GM19463 (cell line): ENCODE results near the gene CD37.
"Not testable (repeated sequence)": the region's sequence is repeated elsewhere in the genome, so short reads cannot be mapped to it uniquely, and the experiment has no call there.

Experiments used
- ATAC-seq: cut with Tn5 transposase; IDR thresholded peaks from one replicate; pipeline ENCODE4 v1.9.1; 2021; ENCODE audit warnings: mild to moderate bottlenecking, moderate library complexity; ENCODE audit not compliant: unreplicated experiment

Gene CD37, protein sequence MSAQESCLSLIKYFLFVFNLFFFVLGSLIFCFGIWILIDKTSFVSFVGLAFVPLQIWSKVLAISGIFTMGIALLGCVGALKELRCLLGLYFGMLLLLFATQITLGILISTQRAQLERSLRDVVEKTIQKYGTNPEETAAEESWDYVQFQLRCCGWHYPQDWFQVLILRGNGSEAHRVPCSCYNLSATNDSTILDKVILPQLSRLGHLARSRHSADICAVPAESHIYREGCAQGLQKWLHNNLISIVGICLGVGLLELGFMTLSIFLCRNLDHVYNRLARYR

DNA sequence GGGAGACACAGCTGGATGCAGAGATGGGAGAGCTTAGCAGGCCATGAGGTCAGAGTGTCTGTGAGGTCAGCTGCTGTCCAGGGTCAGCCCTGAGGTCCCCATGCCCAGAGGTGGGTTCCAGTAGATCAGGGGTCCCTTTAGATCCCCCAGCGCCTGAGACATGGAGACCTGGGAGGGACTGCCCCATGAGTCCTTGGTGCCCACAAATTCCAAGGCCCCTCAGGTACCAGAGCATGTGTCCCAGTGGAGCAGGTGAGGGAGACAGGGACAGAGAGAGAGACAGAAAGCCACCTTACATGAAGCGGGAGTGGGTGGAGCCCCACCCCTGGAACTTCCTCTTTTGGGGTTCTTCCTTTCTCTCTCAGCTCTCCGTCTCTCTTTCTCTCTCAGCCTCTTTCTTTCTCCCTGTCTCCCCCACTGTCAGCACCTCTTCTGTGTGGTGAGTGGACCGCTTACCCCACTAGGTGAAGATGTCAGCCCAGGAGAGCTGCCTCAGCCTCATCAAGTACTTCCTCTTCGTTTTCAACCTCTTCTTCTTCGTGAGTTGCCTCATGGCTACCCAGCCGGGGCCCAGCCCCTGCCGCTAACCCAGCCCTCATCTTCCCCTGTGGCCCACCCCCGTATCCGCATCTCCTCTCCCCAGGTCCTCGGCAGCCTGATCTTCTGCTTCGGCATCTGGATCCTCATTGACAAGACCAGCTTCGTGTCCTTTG lies at the start of gene CD37:
TSS of gene CD37 (plus strand) at position 336 of the 713 bp plus-strand sequence. CDS start at position 471, 135 bp downstream.
- ATAC-seq: no peak

DNA sequence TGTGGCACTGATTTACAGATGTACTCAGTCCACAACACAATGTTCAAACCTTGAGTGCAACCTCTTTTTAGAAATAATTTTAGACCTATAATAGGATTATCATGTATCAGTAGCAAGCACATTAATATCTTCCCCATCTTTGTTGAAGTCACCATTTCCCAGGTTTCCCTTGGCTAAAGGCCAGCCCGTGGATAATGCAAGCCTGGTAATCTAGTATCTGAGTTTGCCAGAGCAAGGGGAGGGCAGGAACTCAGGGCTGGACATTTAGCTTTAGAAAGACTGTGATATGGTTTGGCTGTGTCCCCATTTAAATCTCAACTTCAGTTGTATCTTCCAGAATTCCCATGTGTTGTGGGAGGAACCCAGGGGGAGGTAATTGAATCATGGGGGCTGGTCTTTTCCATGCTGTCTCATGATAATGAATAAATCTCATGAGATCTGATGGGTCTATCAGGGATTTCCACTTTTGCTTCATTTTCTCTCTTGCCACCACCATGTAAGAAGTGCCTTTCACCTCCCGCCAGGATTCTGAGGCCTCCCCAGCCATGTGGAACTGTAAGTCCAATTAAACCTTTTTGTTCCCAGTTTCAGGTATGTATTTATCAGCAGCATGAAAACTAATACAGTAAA lies 48.0 kb upstream of the CD37 start:
- ATAC-seq: no peak

DNA sequence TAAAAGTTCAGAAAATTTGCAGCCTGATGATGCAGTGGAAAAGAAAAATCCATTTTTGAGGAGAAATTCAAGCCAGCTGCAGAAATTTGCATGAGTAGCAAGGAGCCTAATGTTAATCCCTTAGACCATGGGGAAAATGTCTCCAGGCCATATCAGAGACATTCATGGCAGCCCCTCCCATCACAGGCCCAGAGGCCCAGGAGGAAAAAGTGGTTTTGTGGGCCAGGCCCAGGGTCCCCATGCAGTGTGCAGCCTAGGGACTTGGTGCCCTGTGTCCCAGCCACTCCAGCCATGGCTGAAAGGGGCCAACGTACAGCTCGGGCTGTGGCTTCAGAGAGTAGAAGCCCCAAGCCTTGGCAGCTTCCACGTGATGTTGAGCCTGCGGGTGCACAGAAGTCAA lies 47.0 kb upstream of the CD37 start:
- ATAC-seq: not testable (repeated sequence)

DNA sequence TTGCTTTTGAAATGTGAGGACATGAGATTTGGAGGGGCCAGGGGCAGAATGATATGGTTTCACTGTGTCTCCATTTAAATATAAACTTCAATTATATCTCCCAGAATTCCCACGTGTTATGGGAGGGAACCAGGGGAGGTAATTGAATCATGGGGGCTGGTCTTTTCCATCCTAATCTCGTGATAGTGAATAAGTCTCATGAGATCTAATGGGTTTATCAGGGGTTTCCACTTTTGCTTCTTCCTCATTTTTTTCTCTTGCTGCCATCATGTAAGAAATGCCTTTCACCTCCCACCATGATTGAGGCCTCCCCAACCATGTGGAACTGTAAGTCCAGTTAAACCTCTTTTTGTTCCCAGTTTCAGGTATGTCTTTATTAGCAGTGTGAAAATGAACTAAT lies 45.9 kb upstream of the CD37 start:
- not testable (repeated sequence) for ATAC-seq

DNA sequence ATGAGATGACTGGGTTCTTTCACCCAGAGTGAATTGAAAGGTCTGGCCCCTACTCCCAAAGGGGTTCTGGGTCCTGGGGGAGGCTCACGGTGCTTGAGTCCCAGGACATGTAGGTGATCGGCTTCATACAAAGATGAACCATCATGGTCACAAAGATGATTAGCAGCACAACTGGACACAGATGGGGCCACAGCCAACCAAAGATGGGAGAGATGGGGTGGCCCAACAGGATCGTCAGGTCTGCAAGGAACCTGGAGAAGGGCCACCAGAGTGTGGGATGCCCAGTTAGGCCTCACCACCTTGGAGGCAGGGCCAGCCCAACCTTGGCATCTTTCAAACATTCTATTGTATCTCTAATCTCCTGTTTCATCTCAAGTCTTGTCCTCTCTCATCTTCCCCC lies 44.7 kb upstream of the CD37 start:
- ATAC-seq: no peak

DNA sequence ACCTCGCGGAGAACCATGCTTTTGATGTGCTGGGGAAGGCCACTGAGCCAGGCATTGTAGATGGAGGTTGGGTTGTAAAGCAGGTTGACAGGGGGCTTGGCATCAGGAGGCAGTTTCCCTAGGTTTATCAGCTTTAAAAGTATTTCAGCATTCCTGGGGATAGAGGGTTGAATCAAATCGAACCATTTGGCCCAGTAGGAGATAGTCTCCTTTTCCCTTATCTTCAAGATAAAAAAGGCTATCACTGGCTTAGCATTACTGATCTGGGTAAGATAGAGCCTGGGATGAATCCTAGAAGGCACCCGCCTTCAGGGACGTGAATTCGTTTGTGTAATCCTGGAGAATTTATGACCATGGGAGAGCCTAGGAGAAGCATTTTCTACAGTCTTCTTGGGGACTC lies 40.8 kb upstream of the CD37 start:
- no peak for ATAC-seq

DNA sequence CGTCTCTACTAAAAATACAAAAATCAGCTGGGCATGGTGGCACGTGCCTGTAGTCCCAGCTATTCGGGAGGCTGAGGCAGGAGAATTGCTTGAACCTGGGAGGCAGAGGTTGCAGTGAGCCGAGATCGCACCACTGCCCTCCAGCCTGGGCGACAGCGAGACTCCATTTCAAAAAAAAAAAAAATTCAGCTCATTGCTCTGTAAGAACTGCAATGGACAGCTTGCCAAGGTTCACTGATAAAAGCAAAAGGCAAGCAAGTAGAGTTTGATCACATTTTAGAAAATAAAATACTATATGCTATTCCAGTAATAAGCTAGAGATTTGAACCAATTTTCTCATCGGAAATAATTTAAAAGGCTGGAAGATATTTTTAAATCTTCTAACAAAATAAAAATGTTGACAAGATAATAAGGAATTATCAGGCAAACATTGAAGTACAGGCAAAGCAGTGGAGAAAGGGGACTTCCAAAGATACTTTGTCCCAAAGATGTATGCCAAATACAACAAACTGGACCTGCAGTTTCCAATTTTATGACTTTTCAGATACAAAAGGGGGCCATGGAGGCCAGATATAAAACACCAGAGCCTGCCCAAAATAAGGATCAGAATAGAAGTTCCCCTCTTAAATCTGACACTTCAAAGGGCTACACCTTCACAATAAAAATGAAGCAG lies 39.9 kb upstream of the CD37 start:
- no peak for ATAC-seq

DNA sequence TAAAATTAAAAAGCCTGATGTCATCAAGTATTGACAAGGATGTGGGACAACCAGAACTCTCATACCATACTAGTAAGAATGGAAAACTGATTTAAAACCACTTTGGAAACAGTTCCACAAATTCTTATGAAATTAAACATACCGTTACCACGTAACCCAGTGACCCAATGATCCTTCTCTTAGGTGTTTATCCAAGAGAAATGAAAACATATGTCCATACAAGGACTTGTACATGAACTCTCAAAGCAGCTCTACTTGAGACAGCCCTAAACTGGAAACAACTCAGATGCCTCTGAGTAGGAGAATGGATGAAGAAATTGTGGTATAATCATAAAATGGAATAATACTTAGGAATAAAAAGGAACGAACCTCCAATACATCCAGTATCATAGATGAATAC lies 37.8 kb upstream of the CD37 start:
- no peak for ATAC-seq

DNA sequence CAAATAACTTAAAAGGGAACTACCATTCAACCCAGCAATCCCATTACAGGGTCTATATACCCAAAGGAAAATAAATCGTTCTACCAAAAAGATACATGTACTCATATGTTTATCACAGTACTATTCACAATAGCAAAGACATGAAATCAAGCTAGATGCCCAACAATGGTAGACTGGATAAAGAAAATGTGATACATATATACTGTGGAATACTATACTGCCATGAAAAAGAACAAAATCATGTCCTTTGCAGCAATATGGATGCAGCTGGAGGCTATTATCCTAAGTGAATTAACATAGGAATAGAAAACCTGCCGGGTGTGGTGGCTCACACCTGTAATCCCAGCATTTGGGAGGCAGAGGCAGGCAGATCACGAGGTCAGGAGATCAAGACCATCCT lies 36.6 kb upstream of the CD37 start:
- not testable (repeated sequence) for ATAC-seq

DNA sequence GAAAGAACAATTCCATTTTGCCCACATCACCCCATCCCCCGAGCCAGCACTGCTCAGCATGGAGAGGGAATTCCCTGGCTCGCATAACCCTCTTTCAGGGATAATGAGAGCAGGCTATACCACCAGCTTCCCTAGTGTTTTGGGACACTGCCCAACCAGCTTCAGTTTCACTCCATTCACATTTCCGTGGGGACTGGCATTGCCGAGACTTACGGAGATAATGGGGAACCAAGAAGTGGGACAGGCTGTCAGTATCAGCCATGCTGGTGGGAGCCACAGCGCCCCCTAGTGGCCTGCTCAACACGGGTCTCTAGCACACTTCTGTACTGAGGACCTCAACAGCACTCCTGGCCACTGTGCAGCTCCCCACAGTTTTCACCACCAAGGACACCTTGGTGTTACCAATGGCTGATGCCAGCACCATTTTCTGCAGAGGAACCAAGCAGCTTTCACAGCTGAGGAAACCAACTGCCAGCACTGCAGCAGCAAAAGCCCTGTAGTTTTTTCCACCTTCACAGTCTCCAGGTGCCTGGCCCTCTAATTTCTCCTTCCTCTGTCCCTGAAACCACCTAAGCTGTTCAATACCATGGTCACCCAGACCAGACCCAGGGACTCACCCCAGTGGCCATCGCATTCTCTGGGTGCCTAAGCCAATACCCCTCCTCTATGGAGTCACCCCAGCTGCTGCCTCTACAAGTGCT lies 33.9 kb upstream of the CD37 start:
- no peak for ATAC-seq

DNA sequence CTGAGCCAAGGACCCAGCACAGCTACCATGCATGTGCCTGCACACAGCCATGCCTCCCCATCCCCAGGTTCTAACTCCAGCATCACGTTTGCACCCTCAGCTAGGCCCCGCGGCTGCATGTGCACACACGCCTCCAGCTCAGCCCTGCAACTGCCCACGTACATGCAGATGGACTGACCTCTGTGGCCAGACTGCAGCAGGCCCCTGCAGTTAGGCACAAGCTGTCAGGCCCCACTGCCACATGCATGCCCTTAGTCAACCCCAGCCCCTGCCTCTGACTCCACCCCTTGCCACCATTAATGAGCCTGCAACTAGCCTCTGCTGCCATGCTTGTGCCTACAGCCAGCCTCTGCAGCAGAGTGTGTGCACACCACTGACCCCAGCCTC lies 33.3 kb upstream of the CD37 start:
- ATAC-seq: no peak

DNA sequence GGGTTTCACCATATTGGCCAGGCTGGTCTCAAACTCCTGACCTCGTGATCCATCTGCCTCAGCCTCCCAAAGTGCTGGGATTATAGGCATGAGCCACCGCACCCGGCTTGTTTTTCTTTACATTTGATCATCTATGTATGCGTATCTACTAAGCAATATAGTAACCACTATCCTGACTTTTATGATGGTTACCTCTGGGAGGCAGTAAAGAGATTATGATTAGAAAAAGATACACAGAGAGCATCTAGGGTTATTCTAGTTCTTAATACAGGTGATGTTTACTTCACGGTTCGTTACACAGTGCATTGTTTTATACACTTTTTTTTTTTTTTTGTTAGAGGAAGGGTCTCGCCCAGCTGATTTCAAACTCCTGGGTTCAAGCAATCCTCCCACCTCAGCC lies 28.5 kb upstream of the CD37 start:
- ATAC-seq: not testable (repeated sequence)

DNA sequence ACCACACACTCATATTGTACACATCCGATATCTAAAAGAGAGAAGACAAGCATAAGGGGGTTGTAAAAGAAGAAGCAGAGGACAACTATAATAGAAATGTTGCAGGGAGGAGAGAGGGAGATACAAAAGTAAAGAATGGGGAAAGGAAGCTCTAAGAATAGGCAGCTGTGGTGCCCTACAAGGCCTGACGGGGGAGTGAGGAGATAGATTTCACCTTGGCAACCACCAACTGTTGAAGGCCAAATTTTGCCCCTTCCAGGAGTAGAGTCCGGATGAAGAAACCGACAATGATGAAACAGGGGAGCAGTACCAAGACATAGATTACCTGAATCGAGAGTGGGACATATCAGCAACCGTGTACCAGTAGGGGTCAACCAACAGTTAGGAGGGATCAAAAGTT lies 26.1 kb upstream of the CD37 start:
- ATAC-seq: no peak

DNA sequence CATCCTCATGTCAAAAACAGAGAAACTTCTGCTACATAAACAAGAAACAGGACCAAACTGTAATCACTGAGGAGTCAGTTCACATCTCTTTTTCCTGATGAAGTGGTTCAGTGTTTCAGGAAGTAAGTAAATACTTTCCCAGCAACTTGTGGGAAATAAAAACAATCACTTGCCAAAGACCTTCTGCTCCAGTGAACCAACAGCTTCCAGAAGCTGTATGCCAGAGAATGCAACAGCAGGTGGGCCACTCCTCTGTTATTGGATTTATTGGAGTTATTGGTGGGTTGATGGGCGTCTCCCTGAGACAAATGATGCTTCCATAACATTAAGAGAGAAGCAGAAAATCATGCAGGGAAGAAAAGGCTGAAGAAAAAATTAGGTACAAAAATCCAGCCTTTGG lies 20.1 kb upstream of the CD37 start:
- ATAC-seq: no peak

DNA sequence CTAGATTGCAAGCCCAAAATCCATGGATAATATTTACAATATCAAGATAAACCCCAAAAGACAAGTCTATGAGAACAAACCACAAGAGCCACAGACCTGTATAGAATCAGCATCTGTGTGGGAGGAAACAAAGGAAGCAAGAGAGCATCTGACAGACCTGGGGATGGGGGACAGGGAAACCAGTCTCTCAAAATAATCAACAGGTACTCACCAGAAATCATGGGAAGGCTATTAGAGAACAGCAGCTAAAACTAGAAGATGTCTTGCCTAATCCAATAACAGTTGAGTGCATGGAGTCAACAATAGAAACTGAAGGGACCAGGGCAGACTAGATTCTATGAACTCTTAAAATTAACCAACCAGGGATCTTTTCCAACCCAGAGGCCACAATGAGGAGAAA lies 18.9 kb upstream of the CD37 start:
- ATAC-seq: no peak

DNA sequence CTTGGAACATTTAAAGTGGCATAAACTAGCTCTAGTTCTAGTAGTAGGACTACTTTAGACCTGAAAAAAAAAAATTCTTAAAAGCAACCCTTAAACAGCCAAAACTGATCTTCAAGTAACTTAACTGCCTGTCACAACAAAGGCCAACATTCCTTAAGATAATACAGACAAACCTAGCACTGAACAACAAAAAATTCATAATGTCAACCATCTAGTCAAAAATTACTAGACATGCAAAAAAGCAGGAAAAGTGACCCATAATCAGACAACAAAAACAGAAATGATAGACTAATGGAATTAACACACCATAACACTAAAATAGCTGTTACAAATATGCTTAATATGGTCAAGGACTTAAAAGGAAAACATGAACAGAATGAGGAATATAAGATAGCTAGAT lies 16.9 kb upstream of the CD37 start:
- ATAC-seq: no peak

DNA sequence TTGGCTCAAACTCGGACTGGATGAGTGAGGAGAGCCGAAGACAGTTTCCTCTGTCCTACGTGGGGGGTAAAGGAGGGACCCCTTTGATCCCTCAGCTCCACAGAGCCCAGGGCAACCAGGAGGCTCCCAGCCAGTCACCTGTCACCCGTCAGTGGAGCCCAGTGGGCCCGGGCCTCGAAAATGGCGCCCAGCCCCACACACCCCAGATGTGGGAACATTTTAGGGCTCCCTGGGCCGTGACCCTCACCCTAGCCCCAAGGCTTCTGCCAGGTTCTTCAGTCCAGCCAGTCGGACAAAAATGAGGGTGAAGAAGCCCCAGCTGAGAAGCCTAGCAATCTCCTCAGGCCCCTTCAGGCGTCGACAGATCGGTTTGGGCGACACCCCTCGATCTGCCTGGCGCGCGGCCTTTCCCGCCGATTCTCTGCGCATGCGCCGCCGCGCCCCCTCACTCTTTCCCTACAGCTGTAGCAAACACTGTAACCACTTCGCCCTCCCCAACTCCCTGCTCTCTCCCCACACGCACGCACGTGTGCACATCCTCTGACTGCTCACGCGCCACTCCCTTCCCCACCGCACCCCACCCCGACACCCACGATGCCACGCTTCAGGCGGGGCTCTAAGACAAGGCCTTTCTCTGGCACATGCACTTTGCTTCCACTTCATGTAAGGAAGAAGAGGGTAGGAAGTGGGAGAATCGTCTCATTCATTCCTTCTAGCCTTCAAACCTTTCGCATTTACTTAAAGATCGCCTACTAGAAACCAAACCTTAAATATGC lies 10.2 kb upstream of the CD37 start, which contains the start of gene SLC6A16:
TSS of gene SLC6A16 (minus strand) at position 391 of the 776 bp plus-strand sequence. CDS start 13,844 bp downstream, outside the sequence.
- no peak for ATAC-seq

DNA sequence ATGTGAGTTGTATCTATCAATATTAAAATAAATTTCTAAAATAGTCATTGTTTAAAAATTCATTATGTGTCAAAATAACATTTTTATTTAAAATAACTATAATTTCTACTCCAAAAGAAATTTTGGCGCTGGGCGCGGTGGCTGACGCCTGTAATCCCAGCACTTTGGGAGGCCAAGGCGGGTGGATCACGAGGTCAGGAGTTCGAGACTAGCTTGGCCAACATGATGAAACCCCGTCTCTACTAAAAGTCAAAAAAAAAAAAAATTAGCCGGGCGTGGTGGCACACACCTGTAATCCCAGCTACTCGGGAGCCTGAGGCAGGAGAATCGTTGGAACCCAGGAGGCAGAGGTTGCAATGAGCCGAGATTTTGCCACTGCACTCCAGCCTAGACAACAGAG lies 9.4 kb upstream of the CD37 start:
- not testable (repeated sequence) for ATAC-seq

DNA sequence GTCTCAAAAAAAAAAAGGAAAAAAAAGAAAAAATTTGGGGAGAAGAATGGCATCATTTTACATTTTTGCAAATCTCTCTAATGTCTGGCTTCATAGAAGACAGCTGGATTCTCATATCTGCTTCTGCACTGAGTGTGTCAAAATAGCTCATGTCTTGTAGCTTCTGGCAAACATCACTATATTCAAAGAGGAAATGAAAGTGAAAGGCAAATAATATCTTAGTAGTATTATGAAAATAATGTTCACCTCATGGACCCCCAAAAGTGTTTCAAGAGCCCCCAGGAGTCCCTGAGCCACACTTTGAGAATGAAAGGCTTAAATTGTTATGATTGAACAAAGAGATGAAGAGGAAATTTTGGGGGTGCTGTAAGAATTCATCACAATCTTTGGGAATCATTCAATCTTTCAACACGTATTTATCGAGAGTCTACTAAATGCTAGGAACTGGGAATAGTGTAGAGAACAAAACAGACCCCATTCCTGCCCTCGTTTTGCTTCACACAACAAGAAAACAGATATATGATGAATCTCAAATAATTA lies 9.0 kb upstream of the CD37 start:
- ATAC-seq: no peak
